ENCODE results near the gene HIRIP3.

HIRIP3 gene

DNA sequence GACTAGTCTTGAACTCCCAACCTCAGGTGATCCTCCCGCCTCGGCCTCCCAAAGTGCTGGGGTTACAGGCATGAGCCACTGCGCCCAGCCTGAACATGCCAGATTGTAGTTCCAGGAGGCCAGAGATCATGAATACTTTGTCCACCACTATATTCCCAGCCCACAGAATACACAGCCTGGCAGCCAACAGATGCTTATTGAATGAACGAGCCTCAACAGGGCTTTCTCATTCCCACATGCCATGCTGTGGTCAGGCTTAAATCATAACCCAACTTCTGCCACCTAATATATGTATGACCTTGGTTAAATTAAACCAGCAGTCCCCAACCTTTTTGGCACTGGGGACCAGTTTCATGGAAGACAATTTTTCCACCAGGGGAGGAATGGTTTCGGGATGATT lies 36.7 kb downstream of the HIRIP3 start:
- no peak for DNase-seq

DNA sequence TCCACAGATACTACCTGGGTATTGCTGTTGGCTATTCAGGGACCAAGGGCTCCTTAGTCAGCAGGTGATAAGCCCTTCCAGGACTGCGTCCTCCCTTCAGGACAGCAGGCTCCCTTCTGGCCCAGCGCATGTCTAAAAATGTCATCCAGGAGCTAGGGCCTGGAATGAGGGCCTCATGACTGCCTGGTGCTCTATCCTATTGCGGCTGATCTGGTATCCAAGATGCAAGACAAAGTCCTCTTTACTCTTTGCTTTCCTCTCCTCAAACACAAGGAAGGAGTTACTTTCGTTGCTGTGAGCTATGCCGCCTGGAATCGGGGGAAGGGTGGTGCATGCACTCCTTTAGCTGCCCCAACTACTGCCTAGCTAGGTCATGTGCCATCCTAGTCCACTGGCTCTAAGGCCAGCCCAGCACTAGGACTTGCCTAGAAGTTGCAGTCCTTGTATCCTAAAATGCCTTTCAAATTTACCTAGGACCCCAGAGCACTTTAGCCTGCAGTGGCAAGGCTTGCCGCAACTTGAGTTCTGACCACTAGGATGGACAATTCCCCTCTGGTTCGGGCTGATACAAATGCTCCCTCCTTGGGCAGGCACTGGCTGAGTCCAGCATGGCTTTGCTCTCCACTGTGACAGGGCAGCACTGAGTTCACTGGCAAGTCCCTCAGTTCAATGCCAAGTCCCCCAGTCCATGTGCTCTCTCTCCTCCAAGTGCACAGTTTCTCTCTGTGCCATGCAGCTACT lies 43.6 kb downstream of the HIRIP3 start:
- no peak for DNase-seq

DNA sequence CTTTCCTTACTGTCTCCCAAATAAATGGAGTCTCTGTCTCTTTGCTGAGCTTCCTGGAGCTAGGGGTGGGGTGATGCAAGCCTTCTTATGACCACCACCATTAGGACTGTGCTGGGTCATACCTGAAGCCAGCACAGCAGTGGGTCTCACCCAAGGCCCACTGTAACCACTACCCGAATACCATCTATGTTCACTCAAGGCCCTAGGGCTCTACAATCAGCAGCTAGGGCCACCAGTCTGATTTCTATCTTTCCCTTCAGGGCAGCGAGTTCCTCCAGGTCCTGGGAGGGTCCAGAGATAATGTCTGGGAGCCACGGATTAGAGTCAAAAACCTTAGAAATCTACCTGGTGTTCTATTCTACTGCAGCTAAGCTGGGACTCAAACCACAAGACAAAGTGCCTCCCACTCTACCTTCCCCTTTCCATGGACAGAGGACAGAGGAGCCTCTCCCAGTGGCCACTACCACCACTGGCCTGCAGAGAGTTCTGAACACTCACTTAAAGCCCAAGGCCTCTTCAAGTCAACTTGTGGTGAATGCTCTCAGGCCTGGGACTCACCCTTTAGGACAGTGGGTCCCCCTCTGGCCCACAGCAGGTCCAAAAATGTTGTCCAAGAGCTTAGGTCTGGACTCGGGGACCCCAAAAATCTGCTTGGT lies 44.5 kb downstream of the HIRIP3 start:
- DNase-seq: no peak

DNA sequence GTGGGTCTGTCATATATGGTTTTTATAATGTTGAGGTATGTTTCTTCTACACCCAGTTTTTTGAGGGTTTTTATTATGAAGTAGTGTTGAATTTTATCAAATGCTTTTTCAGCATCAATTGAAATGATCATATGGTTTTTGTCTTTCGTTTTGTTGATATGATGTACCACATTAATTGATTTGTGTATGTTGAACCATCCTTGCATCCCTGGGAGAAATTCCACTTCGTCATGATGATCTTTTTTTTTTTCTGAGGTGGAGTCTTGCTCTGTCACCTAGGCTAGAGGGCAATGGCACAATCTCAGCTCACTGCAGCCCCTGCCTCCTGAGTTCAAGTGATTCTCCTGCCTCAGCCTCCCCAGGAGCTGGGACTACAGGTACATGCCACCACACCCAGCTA lies 47.5 kb downstream of the HIRIP3 start:
- DNase-seq: no peak

DNA sequence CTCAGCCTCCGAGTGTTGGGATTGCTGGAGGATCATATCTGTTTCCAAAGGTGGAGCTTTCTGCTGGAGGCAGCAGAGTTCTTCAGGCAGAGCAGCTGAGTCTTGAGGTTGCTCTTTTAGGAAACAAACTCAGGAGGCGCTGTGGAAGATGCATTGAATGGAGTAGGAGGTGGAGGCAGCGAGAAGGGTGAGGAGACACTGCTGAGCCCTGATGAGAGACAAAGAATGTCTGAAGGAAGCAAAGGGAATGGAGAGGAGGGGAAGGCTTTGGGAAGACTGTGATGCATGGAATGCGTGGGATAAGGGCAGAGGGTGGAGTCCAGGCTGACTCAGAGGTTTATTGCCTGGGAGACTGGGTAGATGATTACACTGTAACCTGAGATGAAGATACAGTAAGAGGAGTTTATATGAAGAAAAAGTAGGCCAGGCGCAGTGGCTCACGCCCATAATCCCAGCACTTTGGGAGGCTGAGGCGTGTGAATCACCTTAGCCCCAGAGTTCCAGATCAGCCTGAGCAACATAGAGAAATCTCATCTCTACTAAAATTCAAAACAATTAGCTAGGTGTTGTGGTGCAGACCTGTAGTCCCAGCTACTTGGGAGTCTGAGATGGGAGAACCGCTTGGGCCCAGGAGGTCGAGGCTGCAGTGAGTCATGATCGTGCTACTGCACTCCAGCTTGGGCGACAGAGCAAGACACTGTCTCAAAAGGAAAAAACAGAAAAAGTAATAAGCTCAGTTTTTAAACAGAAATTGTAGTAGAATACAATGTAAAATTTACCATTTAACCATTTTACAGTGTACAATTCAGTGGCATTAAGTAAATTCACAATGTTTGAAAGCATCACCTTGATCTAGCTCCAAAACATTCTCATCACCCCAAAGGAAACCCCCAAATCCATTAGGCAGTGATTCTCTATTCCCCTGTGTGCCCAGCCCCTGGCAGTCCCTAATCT lies 51.3 kb downstream of the HIRIP3 start:
- no peak for DNase-seq
